WTC11 (cell line): ENCODE data around the gene CD19. TPM values are rescaled to one million over a fixed set of nuclear protein-coding genes. Genes with fewer than 3 reads are reported as not detected.
A peak's percentile ranks its signal among the peaks of the same experiment; 100 is the strongest.

Experiments used
- ATAC-seq: fragments of 200-7000 bp; cut with Tn5 transposase; 2 replicates; pipeline ENCODE4 v1.10.0; 2021; ENCODE audit warnings: mild to moderate bottlenecking, moderate library complexity
- CTCF ChIA-PET: fragments of 300-600 bp; sonication (Branson Sonifier 250); formaldehyde crosslinking; loops from one replicate; lab custom pipeline; 2021; ENCODE audit warnings: antibody characterized with exemption; lab: Charles Lee
- POLR2A ChIA-PET: fragments of 350-600 bp; sonication (Branson Sonifier 250); formaldehyde crosslinking; loops from one replicate; lab custom pipeline; 2021; ENCODE audit warnings: antibody characterized with exemption; lab: Charles Lee
- DNase-seq: peaks from one replicate; pipeline ENCODE4 v3.0.0; 2021; ENCODE audit warnings: low spot score
- H3K27ac Mint-ChIP-seq: 2 replicates; pipeline ENCODE4 v1.8.0; 2021; ENCODE audit warnings: mixed read lengths
- H3K27me3 Mint-ChIP-seq: 2 replicates; pipeline ENCODE4 v1.8.0; 2021; ENCODE audit warnings: low read depth, mild to moderate bottlenecking, moderate library complexity, mixed read lengths
- H3K36me3 Mint-ChIP-seq: 2 replicates; pipeline ENCODE4 v1.8.0; 2021; ENCODE audit warnings: mixed read lengths
- H3K4me1 Mint-ChIP-seq: 2 replicates; pipeline ENCODE4 v1.8.0; 2022; ENCODE audit warnings: mixed read lengths
- H3K4me3 Mint-ChIP-seq: 2 replicates; pipeline ENCODE4 v1.8.0; 2021; ENCODE audit warnings: mild to moderate bottlenecking, moderate library complexity, mixed read lengths
- H3K9me3 Mint-ChIP-seq: 2 replicates; pipeline ENCODE4 v1.8.0; 2021; ENCODE audit warnings: mixed read lengths
- EMX1 ChIP-seq: fragments of 250-450 bp; sonication (Bioruptor Pico); IDR thresholded peaks from 2 replicates; pipeline ENCODE4 v1.8.0; 2021; ENCODE audit warnings: mild to moderate bottlenecking
- FOXK1 ChIP-seq: sonication (generic); formaldehyde crosslinking; IDR thresholded peaks from 2 replicates; pipeline ENCODE4 v1.8.0; 2022; ENCODE audit warnings: mild to moderate bottlenecking, moderate library complexity, missing genetic modification reagents
- KAT7 ChIP-seq: sonication (generic); formaldehyde crosslinking; IDR thresholded peaks from 2 replicates; pipeline ENCODE4 v1.8.1; 2023; ENCODE audit warnings: missing genetic modification reagents, mild to moderate bottlenecking, borderline replicate concordance
- MXD4 ChIP-seq: fragments of 250-450 bp; sonication (Bioruptor Pico); IDR thresholded peaks from 2 replicates; pipeline ENCODE4 v1.8.0; 2021; ENCODE audit warnings: mild to moderate bottlenecking, moderate library complexity, borderline replicate concordance
- NFE2L1 ChIP-seq: sonication (generic); formaldehyde crosslinking; IDR thresholded peaks from 2 replicates; pipeline ENCODE4 v1.8.1; 2023; ENCODE audit warnings: missing genetic modification reagents
- NR1H2 ChIP-seq: sonication (generic); formaldehyde crosslinking; IDR thresholded peaks from 2 replicates; pipeline ENCODE4 v1.9.0; 2021; ENCODE audit warnings: mild to moderate bottlenecking, moderate library complexity, missing genetic modification reagents
- NR3C1 ChIP-seq: sonication (generic); formaldehyde crosslinking; conservative IDR thresholded peaks from 2 replicates; pipeline ENCODE4 v1.8.1; 2023; ENCODE audit warnings: low read depth, mild to moderate bottlenecking, missing genetic modification reagents
- RORB ChIP-seq: fragments of 250-450 bp; sonication (Bioruptor Pico); IDR thresholded peaks from 2 replicates; pipeline ENCODE4 v1.9.0; 2021; ENCODE audit warnings: mild to moderate bottlenecking
- TEAD1 ChIP-seq: sonication (generic); formaldehyde crosslinking; IDR thresholded peaks from 2 replicates; pipeline ENCODE4 v1.8.0; 2022; ENCODE audit warnings: mild to moderate bottlenecking, missing genetic modification reagents
- TEAD4 ChIP-seq: sonication (generic); formaldehyde crosslinking; IDR thresholded peaks from 2 replicates; pipeline ENCODE4 v1.8.0; 2022; ENCODE audit warnings: mild to moderate bottlenecking, missing genetic modification reagents
- ZNF138 ChIP-seq: sonication (generic); formaldehyde crosslinking; conservative IDR thresholded peaks from 2 replicates; pipeline ENCODE4 v1.8.1; 2022; ENCODE audit warnings: mild to moderate bottlenecking, moderate library complexity, missing genetic modification reagents
- ZNF416 ChIP-seq: fragments of 250-450 bp; sonication (Bioruptor Pico); IDR thresholded peaks from 2 replicates; pipeline ENCODE4 v1.9.0; 2021; ENCODE audit warnings: mild to moderate bottlenecking, inconsistent platforms
- total RNA-seq: library from RNA; stranded (reverse); gene quantifications from 3 replicates; pipeline ENCODE4 v1.2.3, GENCODE V29; 2021
- TF ChIP-seq, protein P1 (sequence below): sonication (generic); formaldehyde crosslinking; IDR thresholded peaks from 2 replicates; pipeline ENCODE4 v1.8.0; 2022; ENCODE audit warnings: mild to moderate bottlenecking, missing genetic modification reagents
- TF ChIP-seq, protein P2 (sequence below): fragments of 250-450 bp; sonication (Bioruptor Pico); IDR thresholded peaks from 2 replicates; pipeline ENCODE4 v1.9.0; 2021; ENCODE audit warnings: mild to moderate bottlenecking, borderline replicate concordance
- TF ChIP-seq, protein P3 (sequence below): sonication (generic); formaldehyde crosslinking; IDR thresholded peaks from 2 replicates; pipeline ENCODE4 v1.8.0; 2023; ENCODE audit warnings: missing genetic modification reagents, mild to moderate bottlenecking, borderline replicate concordance
- TF ChIP-seq, protein P4 (sequence below): sonication (generic); formaldehyde crosslinking; IDR thresholded peaks from 2 replicates; pipeline ENCODE4 v1.8.0; 2023; ENCODE audit warnings: mild to moderate bottlenecking, missing genetic modification reagents

Gene CD19
- total RNA-seq, 1 experiment from 2014 or later, result 0.90 TPM

DNA sequence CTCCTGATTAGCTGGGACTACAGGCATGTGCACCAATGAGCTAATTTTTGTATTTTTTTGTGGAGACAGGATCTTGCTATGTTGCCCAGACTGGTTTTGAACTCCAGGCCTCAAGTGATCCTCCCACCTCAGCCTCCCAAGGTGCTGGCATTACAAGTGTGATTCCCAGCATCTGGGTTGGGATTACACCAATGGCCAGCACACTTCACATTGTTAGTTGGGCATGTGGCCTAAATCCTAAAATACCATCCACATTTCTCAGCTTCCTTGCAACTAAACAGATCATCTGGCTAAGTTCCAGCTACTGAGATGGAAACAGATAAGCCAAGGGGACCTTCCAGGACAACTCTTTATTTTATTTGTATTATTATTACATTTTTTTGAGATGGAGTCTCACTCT is 16.6 kb upstream of the CD19 start:
- Mint-ChIP-seq H3K4me1 (no peaks in the 10 kb centered on the region), H3K27me3 (no peaks in the 10 kb centered on the region)
- no peak for ATAC-seq
- TF ChIP-seq ZNF416 (CRISPR knock-in tag) (no peak), KAT7 (no peak), NFE2L1 (no peak), MXD4 (CRISPR knock-in tag) (no peak), FOXK1 (CRISPR knock-in tag) (no peak)
- TF ChIP-seq, protein P1, sequence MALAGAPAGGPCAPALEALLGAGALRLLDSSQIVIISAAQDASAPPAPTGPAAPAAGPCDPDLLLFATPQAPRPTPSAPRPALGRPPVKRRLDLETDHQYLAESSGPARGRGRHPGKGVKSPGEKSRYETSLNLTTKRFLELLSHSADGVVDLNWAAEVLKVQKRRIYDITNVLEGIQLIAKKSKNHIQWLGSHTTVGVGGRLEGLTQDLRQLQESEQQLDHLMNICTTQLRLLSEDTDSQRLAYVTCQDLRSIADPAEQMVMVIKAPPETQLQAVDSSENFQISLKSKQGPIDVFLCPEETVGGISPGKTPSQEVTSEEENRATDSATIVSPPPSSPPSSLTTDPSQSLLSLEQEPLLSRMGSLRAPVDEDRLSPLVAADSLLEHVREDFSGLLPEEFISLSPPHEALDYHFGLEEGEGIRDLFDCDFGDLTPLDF (CRISPR knock-in tag), result no peak
- TF ChIP-seq, all 79 proteins: peak for 0
- POLR2A ChIA-PET, result no interaction called here
- peaks cover 30% of the 10 kb centered on the region for H3K36me3 Mint-ChIP-seq
- H3K9me3 Mint-ChIP-seq, result no peaks in the 10 kb centered on the region
- H3K4me3 Mint-ChIP-seq, result no peak overlapping the region
- DNase-seq, result no peak
- CTCF ChIA-PET, result interaction anchor here (1.3 to 1.7 kb wide), 2 partner anchors 30 to 42 kb away, joined by 3 to 4 read pairs; no protein-coding TSS in a partner anchor
- peak overlapping the region; percentile 53; the same call in 1 of the 2 replicates for H3K27ac Mint-ChIP-seq

DNA sequence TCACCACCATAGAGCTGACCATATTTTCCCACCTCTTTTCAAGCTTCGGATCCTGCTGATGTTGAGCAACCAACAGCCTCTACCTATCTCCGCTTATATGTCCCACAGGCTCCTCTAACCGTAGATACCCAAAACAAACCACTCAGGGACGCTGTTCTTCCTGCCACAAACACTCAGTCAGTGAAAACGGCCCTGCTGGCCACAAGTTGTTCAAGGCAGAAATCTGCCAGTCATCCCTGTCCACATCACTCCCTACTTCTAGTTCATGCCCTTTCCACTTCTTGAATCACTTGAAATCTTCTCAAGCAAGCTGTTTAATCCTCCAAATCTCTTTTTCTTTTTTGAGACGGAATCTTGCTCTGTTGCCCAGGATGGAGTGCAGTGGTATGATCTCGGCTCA is 14.7 kb upstream of the CD19 start:
- H3K27me3 Mint-ChIP-seq, result no peaks in the 10 kb centered on the region
- ATAC-seq, result no peak

More for the DNA sequence above, 14.7 kb upstream of the CD19 start:
- Mint-ChIP-seq H3K27ac (no peak overlapping the region), H3K36me3 (peaks cover 30% of the 10 kb centered on the region), H3K9me3 (no peaks in the 10 kb centered on the region)
- CTCF ChIA-PET, result interaction anchor here (1.3 kb wide), 1 partner anchor 64 kb away, joined by 3 read pairs; no protein-coding TSS in a partner anchor
- POLR2A ChIA-PET, result interaction anchor here (0.6 kb wide), 1 partner anchor 20 kb away, joined by 6 read pairs; no protein-coding TSS in a partner anchor
- TF ChIP-seq RORB (CRISPR knock-in tag) (no peak), EMX1 (CRISPR knock-in tag) (no peak), TEAD1 (CRISPR knock-in tag) (no peak), NR1H2 (CRISPR knock-in tag) (no peak), ZNF138 (CRISPR knock-in tag) (no peak), TEAD4 (no peak), NR3C1 (CRISPR knock-in tag) (no peak)
- TF ChIP-seq, protein P2, sequence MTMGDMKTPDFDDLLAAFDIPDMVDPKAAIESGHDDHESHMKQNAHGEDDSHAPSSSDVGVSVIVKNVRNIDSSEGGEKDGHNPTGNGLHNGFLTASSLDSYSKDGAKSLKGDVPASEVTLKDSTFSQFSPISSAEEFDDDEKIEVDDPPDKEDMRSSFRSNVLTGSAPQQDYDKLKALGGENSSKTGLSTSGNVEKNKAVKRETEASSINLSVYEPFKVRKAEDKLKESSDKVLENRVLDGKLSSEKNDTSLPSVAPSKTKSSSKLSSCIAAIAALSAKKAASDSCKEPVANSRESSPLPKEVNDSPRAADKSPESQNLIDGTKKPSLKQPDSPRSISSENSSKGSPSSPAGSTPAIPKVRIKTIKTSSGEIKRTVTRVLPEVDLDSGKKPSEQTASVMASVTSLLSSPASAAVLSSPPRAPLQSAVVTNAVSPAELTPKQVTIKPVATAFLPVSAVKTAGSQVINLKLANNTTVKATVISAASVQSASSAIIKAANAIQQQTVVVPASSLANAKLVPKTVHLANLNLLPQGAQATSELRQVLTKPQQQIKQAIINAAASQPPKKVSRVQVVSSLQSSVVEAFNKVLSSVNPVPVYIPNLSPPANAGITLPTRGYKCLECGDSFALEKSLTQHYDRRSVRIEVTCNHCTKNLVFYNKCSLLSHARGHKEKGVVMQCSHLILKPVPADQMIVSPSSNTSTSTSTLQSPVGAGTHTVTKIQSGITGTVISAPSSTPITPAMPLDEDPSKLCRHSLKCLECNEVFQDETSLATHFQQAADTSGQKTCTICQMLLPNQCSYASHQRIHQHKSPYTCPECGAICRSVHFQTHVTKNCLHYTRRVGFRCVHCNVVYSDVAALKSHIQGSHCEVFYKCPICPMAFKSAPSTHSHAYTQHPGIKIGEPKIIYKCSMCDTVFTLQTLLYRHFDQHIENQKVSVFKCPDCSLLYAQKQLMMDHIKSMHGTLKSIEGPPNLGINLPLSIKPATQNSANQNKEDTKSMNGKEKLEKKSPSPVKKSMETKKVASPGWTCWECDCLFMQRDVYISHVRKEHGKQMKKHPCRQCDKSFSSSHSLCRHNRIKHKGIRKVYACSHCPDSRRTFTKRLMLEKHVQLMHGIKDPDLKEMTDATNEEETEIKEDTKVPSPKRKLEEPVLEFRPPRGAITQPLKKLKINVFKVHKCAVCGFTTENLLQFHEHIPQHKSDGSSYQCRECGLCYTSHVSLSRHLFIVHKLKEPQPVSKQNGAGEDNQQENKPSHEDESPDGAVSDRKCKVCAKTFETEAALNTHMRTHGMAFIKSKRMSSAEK, result no peak
- TF ChIP-seq, protein P3, sequence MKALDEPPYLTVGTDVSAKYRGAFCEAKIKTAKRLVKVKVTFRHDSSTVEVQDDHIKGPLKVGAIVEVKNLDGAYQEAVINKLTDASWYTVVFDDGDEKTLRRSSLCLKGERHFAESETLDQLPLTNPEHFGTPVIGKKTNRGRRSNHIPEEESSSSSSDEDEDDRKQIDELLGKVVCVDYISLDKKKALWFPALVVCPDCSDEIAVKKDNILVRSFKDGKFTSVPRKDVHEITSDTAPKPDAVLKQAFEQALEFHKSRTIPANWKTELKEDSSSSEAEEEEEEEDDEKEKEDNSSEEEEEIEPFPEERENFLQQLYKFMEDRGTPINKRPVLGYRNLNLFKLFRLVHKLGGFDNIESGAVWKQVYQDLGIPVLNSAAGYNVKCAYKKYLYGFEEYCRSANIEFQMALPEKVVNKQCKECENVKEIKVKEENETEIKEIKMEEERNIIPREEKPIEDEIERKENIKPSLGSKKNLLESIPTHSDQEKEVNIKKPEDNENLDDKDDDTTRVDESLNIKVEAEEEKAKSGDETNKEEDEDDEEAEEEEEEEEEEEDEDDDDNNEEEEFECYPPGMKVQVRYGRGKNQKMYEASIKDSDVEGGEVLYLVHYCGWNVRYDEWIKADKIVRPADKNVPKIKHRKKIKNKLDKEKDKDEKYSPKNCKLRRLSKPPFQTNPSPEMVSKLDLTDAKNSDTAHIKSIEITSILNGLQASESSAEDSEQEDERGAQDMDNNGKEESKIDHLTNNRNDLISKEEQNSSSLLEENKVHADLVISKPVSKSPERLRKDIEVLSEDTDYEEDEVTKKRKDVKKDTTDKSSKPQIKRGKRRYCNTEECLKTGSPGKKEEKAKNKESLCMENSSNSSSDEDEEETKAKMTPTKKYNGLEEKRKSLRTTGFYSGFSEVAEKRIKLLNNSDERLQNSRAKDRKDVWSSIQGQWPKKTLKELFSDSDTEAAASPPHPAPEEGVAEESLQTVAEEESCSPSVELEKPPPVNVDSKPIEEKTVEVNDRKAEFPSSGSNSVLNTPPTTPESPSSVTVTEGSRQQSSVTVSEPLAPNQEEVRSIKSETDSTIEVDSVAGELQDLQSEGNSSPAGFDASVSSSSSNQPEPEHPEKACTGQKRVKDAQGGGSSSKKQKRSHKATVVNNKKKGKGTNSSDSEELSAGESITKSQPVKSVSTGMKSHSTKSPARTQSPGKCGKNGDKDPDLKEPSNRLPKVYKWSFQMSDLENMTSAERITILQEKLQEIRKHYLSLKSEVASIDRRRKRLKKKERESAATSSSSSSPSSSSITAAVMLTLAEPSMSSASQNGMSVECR (CRISPR knock-in tag), result no peak
- TF ChIP-seq, protein P1 (CRISPR knock-in tag), result no peak
- TF ChIP-seq, protein P4, sequence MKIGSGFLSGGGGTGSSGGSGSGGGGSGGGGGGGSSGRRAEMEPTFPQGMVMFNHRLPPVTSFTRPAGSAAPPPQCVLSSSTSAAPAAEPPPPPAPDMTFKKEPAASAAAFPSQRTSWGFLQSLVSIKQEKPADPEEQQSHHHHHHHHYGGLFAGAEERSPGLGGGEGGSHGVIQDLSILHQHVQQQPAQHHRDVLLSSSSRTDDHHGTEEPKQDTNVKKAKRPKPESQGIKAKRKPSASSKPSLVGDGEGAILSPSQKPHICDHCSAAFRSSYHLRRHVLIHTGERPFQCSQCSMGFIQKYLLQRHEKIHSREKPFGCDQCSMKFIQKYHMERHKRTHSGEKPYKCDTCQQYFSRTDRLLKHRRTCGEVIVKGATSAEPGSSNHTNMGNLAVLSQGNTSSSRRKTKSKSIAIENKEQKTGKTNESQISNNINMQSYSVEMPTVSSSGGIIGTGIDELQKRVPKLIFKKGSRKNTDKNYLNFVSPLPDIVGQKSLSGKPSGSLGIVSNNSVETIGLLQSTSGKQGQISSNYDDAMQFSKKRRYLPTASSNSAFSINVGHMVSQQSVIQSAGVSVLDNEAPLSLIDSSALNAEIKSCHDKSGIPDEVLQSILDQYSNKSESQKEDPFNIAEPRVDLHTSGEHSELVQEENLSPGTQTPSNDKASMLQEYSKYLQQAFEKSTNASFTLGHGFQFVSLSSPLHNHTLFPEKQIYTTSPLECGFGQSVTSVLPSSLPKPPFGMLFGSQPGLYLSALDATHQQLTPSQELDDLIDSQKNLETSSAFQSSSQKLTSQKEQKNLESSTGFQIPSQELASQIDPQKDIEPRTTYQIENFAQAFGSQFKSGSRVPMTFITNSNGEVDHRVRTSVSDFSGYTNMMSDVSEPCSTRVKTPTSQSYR (CRISPR knock-in tag), result no peak
- TF ChIP-seq, all 79 proteins: peak for 0
- DNase-seq, result no peak
- Mint-ChIP-seq H3K4me3 (no peak overlapping the region), H3K4me1 (no peaks in the 10 kb centered on the region)
